Keratinocyte (primary cell): ENCODE results near the gene MAPK8. TPM values are rescaled to one million over a fixed set of nuclear protein-coding genes. Genes with fewer than 3 reads are reported as not detected.

Experiments
- DNase-seq: peaks from one replicate; pipeline ENCODE4 v3.0.0-alpha.2; 2011; ENCODE audit warnings: low read depth, missing footprints, low spot score
- FAIRE-seq: peaks from 2 replicates; lab custom pipeline; 2011; peaks lifted over from hg19 to GRCh38; lab: Jason Lieb, UNC
- H2AFZ ChIP-seq: 2 replicates; pipeline ENCODE4 v1.6.0; 2012; ENCODE audit warnings: low read length, control low read depth, inconsistent platforms; ENCODE audit not compliant: control insufficient read depth
- H3K27ac ChIP-seq: 2 replicates; pipeline ENCODE4 v1.5.1; 2011; ENCODE audit warnings: low read length; ENCODE audit not compliant: control insufficient read depth, insufficient read depth
- H3K27me3 ChIP-seq: 3 replicates; pipeline ENCODE4 v1.6.0; 2011; ENCODE audit warnings: low read length; ENCODE audit not compliant: control insufficient read depth, insufficient read depth; ENCODE audit errors: extremely low read depth
- H3K36me3 ChIP-seq, 2 experiments: 2 replicates in 1 of 2; 3 replicates in 1 of 2; pipeline ENCODE4 v1.5.1; 2011; ENCODE audit warnings: low read length in 2 of 2, mild to moderate bottlenecking in 1 of 2; ENCODE audit not compliant: control insufficient read depth in 2 of 2, insufficient read depth in 2 of 2; ENCODE audit errors: extremely low read depth in 1 of 2
- H3K4me1 ChIP-seq: 3 replicates; pipeline ENCODE4 v1.5.1; 2011; ENCODE audit warnings: low read length; ENCODE audit not compliant: control insufficient read depth, insufficient read depth; ENCODE audit errors: extremely low read depth
- H3K4me2 ChIP-seq: 3 replicates; pipeline ENCODE4 v1.6.0; 2011; ENCODE audit warnings: low read depth, low read length; ENCODE audit not compliant: control insufficient read depth, insufficient read depth; ENCODE audit errors: extremely low read depth
- H3K4me3 ChIP-seq, 3 experiments: fragments of 200-600 bp in 1 of 3; sonication (generic) in 1 of 3; 2 replicates in 2 of 3; 3 replicates in 1 of 3; pipeline ENCODE4 v1.5.1; 2011 to 2016; ENCODE audit warnings: low read length in 3 of 3, mild to moderate bottlenecking in 3 of 3, control low read depth in 2 of 3, inconsistent platforms in 1 of 3, low read depth in 1 of 3, mixed read lengths in 1 of 3, mixed run types in 1 of 3, moderate library complexity in 1 of 3; ENCODE audit not compliant: control insufficient read depth in 2 of 3, insufficient read depth in 2 of 3; ENCODE audit errors: extremely low read depth in 1 of 3
- H3K79me2 ChIP-seq: 2 replicates; pipeline ENCODE4 v1.6.0; 2012; ENCODE audit warnings: low read length; ENCODE audit not compliant: control insufficient read depth, insufficient read depth
- H3K9ac ChIP-seq: 3 replicates; pipeline ENCODE4 v1.6.0; 2011; ENCODE audit warnings: low read length; ENCODE audit not compliant: control insufficient read depth, insufficient read depth; ENCODE audit errors: extremely low read depth
- H3K9me1 ChIP-seq: 3 replicates; pipeline ENCODE4 v1.6.0; 2011; ENCODE audit warnings: low read length; ENCODE audit not compliant: control insufficient read depth, insufficient read depth; ENCODE audit errors: extremely low read depth
- H3K9me3 ChIP-seq: 2 replicates; pipeline ENCODE4 v1.5.1; 2012; ENCODE audit warnings: low read depth, low read length; ENCODE audit not compliant: control insufficient read depth
- H4K20me1 ChIP-seq: 3 replicates; pipeline ENCODE4 v1.6.0; 2011; ENCODE audit warnings: low read length; ENCODE audit not compliant: control insufficient read depth, insufficient read depth; ENCODE audit errors: extremely low read depth
- EZH2 ChIP-seq: IDR thresholded peaks from one replicate; pipeline ENCODE4 v1.6.1; 2012; ENCODE audit warnings: inconsistent platforms, mild to moderate bottlenecking, low read length, moderate library complexity
- dilution Hi-C: fragments of 300-500 bp; cut with MboI; formaldehyde crosslinking; loops from one replicate; pipeline ENCODE4 v1.7.0; 2020; ENCODE audit warnings: low sequenced_read_pairs; ENCODE audit not compliant: extremely low pct_ligation_motif_present
- polyA plus RNA-seq, 5 experiments: library from polyadenylated mRNA; depleted of rRNA in 3 of 5; stranded (reverse) in 3 of 5; stranded (forward) in 1 of 5; unstranded in 1 of 5; fragments of >200 nt; gene quantifications; 1 replicate in 1 of 5; 2 replicates in 3 of 5; 3 replicates in 1 of 5; pipeline versions ENCODE4 v1.2.1 to v1.2.3, GENCODE V29; 2011 to 2012; ENCODE audit warnings: missing spikeins in 2 of 5, low read depth in 1 of 5, low replicate concordance in 1 of 5
- TF ChIP-seq, protein P1 (sequence below), 3 experiments: IDR thresholded peaks in 1 of 3; conservative IDR thresholded peaks in 1 of 3; optimal IDR thresholded peaks in 1 of 3; 2 replicates in 2 of 3; 3 replicates in 1 of 3; pipeline versions ENCODE3 to v1.5.1; 2011; ENCODE audit warnings: low read length in 3 of 3, mild to moderate bottlenecking in 3 of 3, moderate library complexity in 2 of 3, control low read depth in 1 of 3, inconsistent platforms in 1 of 3; ENCODE audit not compliant: insufficient read depth in 2 of 3; ENCODE audit errors: extremely low read depth in 1 of 3

The MAPK8 gene
- polyA plus RNA-seq, 1 donor (not counting 4 experiments of a cell fraction or from before 2014, with no cell fraction given), result 39.8 TPM

DNA sequence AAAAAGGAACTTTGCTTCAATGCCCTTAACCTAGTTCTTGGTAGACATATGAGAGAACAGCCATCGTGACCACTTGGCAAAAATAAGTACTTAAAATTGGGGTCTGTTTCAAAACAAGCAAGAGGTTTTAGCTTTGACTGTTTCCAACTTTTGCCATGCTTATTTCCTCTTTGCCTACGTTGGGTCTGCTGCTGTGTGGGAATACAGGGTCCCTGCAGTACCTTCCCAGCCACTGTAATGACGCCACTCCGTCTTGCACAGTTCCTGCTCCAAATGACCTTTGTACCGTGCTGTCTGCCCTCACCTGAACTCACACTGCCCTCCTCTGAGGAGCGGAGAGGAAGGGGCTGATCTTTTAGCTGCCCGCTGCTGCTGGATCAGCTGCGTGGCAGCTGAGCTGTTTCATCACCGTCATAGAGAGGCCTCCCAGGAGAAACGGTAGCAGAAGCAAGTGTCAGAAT lies 133.1 kb downstream of the MAPK8 start:
- peaks cover 7% of the 10 kb centered on the region for H3K4me1 ChIP-seq
- H4K20me1 ChIP-seq, result no peaks in the 10 kb centered on the region
- H3K9me3 ChIP-seq, result no peaks in the 10 kb centered on the region
- H3K27me3 ChIP-seq, result no peaks in the 10 kb centered on the region
- dilution Hi-C loops, result no loop called here
- no peak overlapping the region for H3K4me3 ChIP-seq
- H3K27ac ChIP-seq, result no peak overlapping the region
- H3K36me3 ChIP-seq, result no peaks in the 10 kb centered on the region
- TF ChIP-seq, protein P1, sequence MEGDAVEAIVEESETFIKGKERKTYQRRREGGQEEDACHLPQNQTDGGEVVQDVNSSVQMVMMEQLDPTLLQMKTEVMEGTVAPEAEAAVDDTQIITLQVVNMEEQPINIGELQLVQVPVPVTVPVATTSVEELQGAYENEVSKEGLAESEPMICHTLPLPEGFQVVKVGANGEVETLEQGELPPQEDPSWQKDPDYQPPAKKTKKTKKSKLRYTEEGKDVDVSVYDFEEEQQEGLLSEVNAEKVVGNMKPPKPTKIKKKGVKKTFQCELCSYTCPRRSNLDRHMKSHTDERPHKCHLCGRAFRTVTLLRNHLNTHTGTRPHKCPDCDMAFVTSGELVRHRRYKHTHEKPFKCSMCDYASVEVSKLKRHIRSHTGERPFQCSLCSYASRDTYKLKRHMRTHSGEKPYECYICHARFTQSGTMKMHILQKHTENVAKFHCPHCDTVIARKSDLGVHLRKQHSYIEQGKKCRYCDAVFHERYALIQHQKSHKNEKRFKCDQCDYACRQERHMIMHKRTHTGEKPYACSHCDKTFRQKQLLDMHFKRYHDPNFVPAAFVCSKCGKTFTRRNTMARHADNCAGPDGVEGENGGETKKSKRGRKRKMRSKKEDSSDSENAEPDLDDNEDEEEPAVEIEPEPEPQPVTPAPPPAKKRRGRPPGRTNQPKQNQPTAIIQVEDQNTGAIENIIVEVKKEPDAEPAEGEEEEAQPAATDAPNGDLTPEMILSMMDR (optimal IDR thresholded peaks at IDR 0.05 in 1 of 3, IDR thresholded peaks at IDR 0.05 in 1 of 3, conservative IDR thresholded peaks at IDR 0.05 in 1 of 3; ENCODE audit: extremely low read depth in 1 of 3, insufficient read depth in 2 of 3, low read length in 3 of 3), result no peak
- H3K79me2 ChIP-seq, result no peaks in the 10 kb centered on the region
- H3K9ac ChIP-seq, result no peak overlapping the region
- H2AFZ ChIP-seq, result no peak overlapping the region
- FAIRE-seq (no peak), DNase-seq (no peak)
- no peak overlapping the region for H3K4me2 ChIP-seq
- no peaks in the 10 kb centered on the region for H3K9me1 ChIP-seq

DNA sequence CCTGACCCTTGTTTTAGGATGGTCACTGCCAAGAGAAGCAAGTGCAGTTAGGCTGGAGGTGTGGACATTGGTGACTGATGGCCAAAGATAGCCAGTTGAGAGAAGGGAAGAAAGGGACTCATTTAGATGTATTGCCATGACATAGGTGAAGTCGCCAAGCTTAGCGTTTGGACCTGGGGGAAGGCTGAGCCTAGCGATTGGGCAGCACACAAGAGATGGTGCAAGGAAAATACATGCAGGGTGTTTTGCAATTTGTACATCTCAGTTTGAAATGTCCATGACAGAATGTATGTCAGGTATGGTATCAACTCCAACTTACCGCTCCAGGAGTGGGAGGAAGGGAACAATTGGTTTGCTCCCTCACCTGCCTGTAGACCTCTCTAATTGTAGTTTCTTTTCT lies 134.3 kb downstream of the MAPK8 start:
- no peak overlapping the region for H3K27ac ChIP-seq

More for the DNA sequence above, 134.3 kb downstream of the MAPK8 start:
- Histone ChIP-seq H3K36me3 (peaks cover 0 to under 1% of the 10 kb centered on the region in 2 experiments), H3K79me2 (no peaks in the 10 kb centered on the region), H4K20me1 (no peaks in the 10 kb centered on the region), H3K9ac (no peak overlapping the region), H3K4me1 (peaks cover 7% of the 10 kb centered on the region), H3K4me2 (no peak overlapping the region), H3K9me3 (no peaks in the 10 kb centered on the region), H2AFZ (no peak overlapping the region), H3K9me1 (no peaks in the 10 kb centered on the region), H3K27me3 (no peaks in the 10 kb centered on the region), H3K4me3 (no peak overlapping the region)
- TF ChIP-seq EZH2, result no peak
- TF ChIP-seq, protein P1 (optimal IDR thresholded peaks at IDR 0.05 in 1 of 3, IDR thresholded peaks at IDR 0.05 in 1 of 3, conservative IDR thresholded peaks at IDR 0.05 in 1 of 3; ENCODE audit: extremely low read depth in 1 of 3, insufficient read depth in 2 of 3, low read length in 3 of 3), result no peak
- dilution Hi-C loops, result no loop called here
- FAIRE-seq (no peak), DNase-seq (no peak)
